Thyroid gland (tissue), 4 donors: ENCODE results near the gene CCDC88C.

Experiments
- POLR2A ChIP-seq, 2 donors: fragments of 450-650 bp; IDR thresholded peaks; one replicate each; pipeline ENCODE4 v1.6.1; 2017; ENCODE audit warnings: antibody characterized with exemption in 2 of 2, mild to moderate bottlenecking in 2 of 2, moderate library complexity in 1 of 2
- TF ChIP-seq, protein P1 (sequence below), 6 experiments: fragments of 200-600 bp in 3 of 6; fragments of 450-650 bp in 3 of 6; sonication (generic) in 3 of 6; IDR thresholded peaks; one replicate each; pipeline ENCODE4 v1.5.1; 2016 to 2019; ENCODE audit warnings: antibody characterized with exemption in 6 of 6, mild to moderate bottlenecking in 2 of 6, inconsistent platforms in 1 of 6, moderate library complexity in 1 of 6

DNA sequence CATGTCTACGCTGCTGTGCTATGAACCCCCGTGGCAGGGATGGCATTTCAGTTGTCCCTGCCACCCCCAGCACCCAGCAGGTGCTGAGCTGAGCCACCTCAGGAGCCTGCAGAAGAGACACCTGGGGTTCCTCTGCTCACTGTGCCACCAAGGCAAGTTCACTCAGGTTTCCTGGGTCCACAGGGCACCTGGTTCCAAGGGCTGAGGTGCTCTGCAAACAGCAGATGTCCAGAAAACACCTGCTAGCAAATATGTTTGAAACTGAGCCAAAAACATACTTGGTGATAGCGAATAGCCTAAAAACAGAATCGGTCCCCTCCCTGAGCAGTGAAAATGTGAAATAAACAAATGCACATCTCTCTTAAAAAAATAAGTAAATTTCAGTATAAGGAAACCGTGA is 137.5 kb downstream of the CCDC88C start:
- TF ChIP-seq, protein P1, sequence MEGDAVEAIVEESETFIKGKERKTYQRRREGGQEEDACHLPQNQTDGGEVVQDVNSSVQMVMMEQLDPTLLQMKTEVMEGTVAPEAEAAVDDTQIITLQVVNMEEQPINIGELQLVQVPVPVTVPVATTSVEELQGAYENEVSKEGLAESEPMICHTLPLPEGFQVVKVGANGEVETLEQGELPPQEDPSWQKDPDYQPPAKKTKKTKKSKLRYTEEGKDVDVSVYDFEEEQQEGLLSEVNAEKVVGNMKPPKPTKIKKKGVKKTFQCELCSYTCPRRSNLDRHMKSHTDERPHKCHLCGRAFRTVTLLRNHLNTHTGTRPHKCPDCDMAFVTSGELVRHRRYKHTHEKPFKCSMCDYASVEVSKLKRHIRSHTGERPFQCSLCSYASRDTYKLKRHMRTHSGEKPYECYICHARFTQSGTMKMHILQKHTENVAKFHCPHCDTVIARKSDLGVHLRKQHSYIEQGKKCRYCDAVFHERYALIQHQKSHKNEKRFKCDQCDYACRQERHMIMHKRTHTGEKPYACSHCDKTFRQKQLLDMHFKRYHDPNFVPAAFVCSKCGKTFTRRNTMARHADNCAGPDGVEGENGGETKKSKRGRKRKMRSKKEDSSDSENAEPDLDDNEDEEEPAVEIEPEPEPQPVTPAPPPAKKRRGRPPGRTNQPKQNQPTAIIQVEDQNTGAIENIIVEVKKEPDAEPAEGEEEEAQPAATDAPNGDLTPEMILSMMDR (IDR thresholded peaks at IDR 0.05), result no peak
- no peak for TF ChIP-seq POLR2A (IDR thresholded peaks at IDR 0.05)
